K562 (cell line): ENCODE measurements around the gene IREB2. TPM values are rescaled to one million over a fixed set of nuclear protein-coding genes. Genes with fewer than 3 reads are reported as not detected.

ENCODE experiments used
- ATAC-seq: fragments of 200-7000 bp; cut with Tn5 transposase; 3 replicates; pipeline ENCODE4 v1.9.1; 2020; ENCODE audit warnings: moderate library complexity
- BruUV-seq: library from RNA; stranded (reverse); fragments of 400-500 nt; replicated peaks from 2 replicates; lab custom pipeline; 2021; lab: Mats Ljungman, UMichigan
- CTCF ChIA-PET: fragments of 300-600 bp; formaldehyde crosslinking; extraction: SDS; loops from one replicate; lab custom pipeline; 2021; ENCODE audit warnings: low intra/inter-chr PET ratio; lab: Yijun Ruan, JAX
- POLR2A ChIA-PET: fragments of 300-600, 350-650 bp; sonication (Branson Sonifier 250); formaldehyde crosslinking; extraction: SDS; loops from one replicate; lab custom pipeline; 2021; ENCODE audit warnings: antibody characterized with exemption, inconsistent platforms; lab: Yijun Ruan, JAX
- DNase-seq, 4 experiments: peaks; one replicate each; pipeline versions ENCODE4 v3.0.0 to v3.0.0-alpha.2; 2011 to 2018; ENCODE audit warnings: low spot score in 3 of 4, mixed read lengths in 3 of 4; ENCODE audit errors: extremely low read depth in 1 of 4
- FAIRE-seq: peaks from 2 replicates; lab custom pipeline; 2011; peaks lifted over from hg19 to GRCh38; lab: Jason Lieb, UNC
- H2AFZ ChIP-seq: 2 replicates; pipeline ENCODE4 v1.6.0; 2011; ENCODE audit warnings: low read depth, low read length, control low read depth, inconsistent platforms
- H3K27ac ChIP-seq: fragments of 200-600 bp; 3 replicates; pipeline ENCODE4 v1.8.0; 2011; ENCODE audit warnings: low read depth, mild to moderate bottlenecking, control low read depth, inconsistent platforms, low read length, moderate library complexity, mixed read lengths; ENCODE audit errors: extremely low read depth
- H3K27me3 ChIP-seq, 2 experiments: fragments of 300-600 bp in 1 of 2; 2 replicates in 1 of 2; 3 replicates in 1 of 2; pipeline versions ENCODE4 v1.6.0 to v1.8.0; 2011; ENCODE audit warnings: inconsistent platforms in 2 of 2, low read length in 2 of 2, mild to moderate bottlenecking in 1 of 2, mixed read lengths in 1 of 2, moderate library complexity in 1 of 2; ENCODE audit not compliant: control insufficient read depth in 2 of 2, insufficient read depth in 2 of 2
- H3K36me3 ChIP-seq: fragments of 300-600 bp; 3 replicates; pipeline ENCODE4 v1.8.0; 2011; ENCODE audit warnings: mild to moderate bottlenecking, low read length, inconsistent platforms; ENCODE audit not compliant: control insufficient read depth, insufficient read depth
- H3K4me1 ChIP-seq, 2 experiments: fragments of 200-600 bp in 1 of 2; replicated peaks in 1 of 2; 2 replicates in 1 of 2; 3 replicates in 1 of 2; pipeline versions ENCODE4 v1.5.1 to v1.8.0; 2011; ENCODE audit warnings: inconsistent platforms in 2 of 2, low read length in 2 of 2, mild to moderate bottlenecking in 1 of 2, mixed read lengths in 1 of 2, moderate library complexity in 1 of 2; ENCODE audit not compliant: control insufficient read depth in 2 of 2, insufficient read depth in 2 of 2
- H3K4me2 ChIP-seq: 2 replicates; pipeline ENCODE4 v1.6.1; 2011; ENCODE audit warnings: low read length, control low read depth, inconsistent platforms, mixed read lengths; ENCODE audit not compliant: insufficient read depth
- H3K4me3 ChIP-seq: fragments of 200-600 bp; sonication (generic), shearing (Covaris generic); 2 replicates; pipeline ENCODE4 v1.5.1; 2016; ENCODE audit warnings: control low read depth, inconsistent platforms
- H3K79me2 ChIP-seq: fragments of 200-600 bp; 3 replicates; pipeline ENCODE4 v1.8.0; 2011; ENCODE audit warnings: low read length, inconsistent platforms; ENCODE audit not compliant: control insufficient read depth, insufficient read depth
- H3K9ac ChIP-seq, 2 experiments: 2 replicates each; pipeline versions ENCODE4 v1.6.0 to v1.6.1; 2011; ENCODE audit warnings: low read depth in 2 of 2, low read length in 2 of 2, control low read depth in 1 of 2, inconsistent platforms in 1 of 2, mild to moderate bottlenecking in 1 of 2, mixed read lengths in 1 of 2; ENCODE audit not compliant: insufficient read depth in 1 of 2
- H3K9me1 ChIP-seq: one replicate; pipeline ENCODE4 v1.6.0; 2011; ENCODE audit warnings: inconsistent platforms, mild to moderate bottlenecking, low read length, moderate library complexity; ENCODE audit not compliant: control insufficient read depth, insufficient read depth
- H3K9me3 ChIP-seq: replicated peaks from 2 replicates; pipeline ENCODE4 v1.5.1; 2011; ENCODE audit warnings: low read depth, low read length, inconsistent platforms; ENCODE audit not compliant: control insufficient read depth, insufficient read depth
- H4K20me1 ChIP-seq: replicated peaks from 2 replicates; pipeline ENCODE4 v1.6.1; 2011; ENCODE audit warnings: low read length, inconsistent platforms, mixed read lengths; ENCODE audit not compliant: control insufficient read depth, insufficient read depth
- BRCA1 ChIP-seq, 2 experiments: fragments of 450-650 bp in 1 of 2; sonication (generic) in 1 of 2; formaldehyde crosslinking in 1 of 2; IDR thresholded peaks; 2 replicates each; pipeline versions ENCODE4 v1.5.0 to v1.6.1; 2017 to 2020; ENCODE audit warnings: mild to moderate bottlenecking in 1 of 2, missing genetic modification reagents in 1 of 2
- CEBPB ChIP-seq: fragments of 450-650 bp; IDR thresholded peaks from 2 replicates; pipeline ENCODE4 v1.6.1; 2016; ENCODE audit warnings: missing genetic modification characterization, missing compliant biosample characterization
- ESRRB ChIP-seq: fragments of 250-450 bp; sonication (Bioruptor Pico); IDR thresholded peaks from 2 replicates; pipeline ENCODE4 v1.5.0; 2020; ENCODE audit warnings: mild to moderate bottlenecking, moderate library complexity, borderline replicate concordance
- KDM2B ChIP-seq: fragments of 250-450 bp; sonication (Bioruptor Pico); IDR thresholded peaks from 2 replicates; pipeline ENCODE4 v1.8.0; 2021; ENCODE audit warnings: mild to moderate bottlenecking, moderate library complexity
- MEF2D ChIP-seq: conservative IDR thresholded peaks from 2 replicates; pipeline ENCODE4 v1.6.1; 2016; ENCODE audit warnings: low read depth, missing genetic modification characterization, missing compliant biosample characterization
- NFIX ChIP-seq: fragments of 250-450 bp; sonication (Bioruptor Pico); IDR thresholded peaks from 2 replicates; pipeline ENCODE4 v1.4.0; 2020; ENCODE audit warnings: low read depth, mild to moderate bottlenecking, moderate library complexity
- POU5F1 ChIP-seq: fragments of 150-350 bp; IDR thresholded peaks from 2 replicates; pipeline ENCODE4 v1.6.1; 2014; ENCODE audit warnings: borderline replicate concordance, low read length, low read depth, mild to moderate bottlenecking; ENCODE audit not compliant: partially characterized antibody
- UBTF ChIP-seq, 2 experiments: IDR thresholded peaks; 2 replicates each; pipeline ENCODE4 v1.6.1; 2012; ENCODE audit warnings: improper control_type of control experiment in 2 of 2, low read depth in 2 of 2, low read length in 2 of 2, borderline replicate concordance in 1 of 2
- XRCC5 ChIP-seq: fragments of 200-400 bp; formaldehyde crosslinking; IDR thresholded peaks from 2 replicates; pipeline ENCODE4 v1.6.1; 2017; ENCODE audit warnings: low read depth, mild to moderate bottlenecking, low read length
- ZBTB2 ChIP-seq: fragments of 450-650 bp; IDR thresholded peaks from 2 replicates; pipeline ENCODE4 v1.6.1; 2016; ENCODE audit warnings: antibody characterized with exemption
- ZNF311 ChIP-seq: fragments of 250-450 bp; sonication (Bioruptor Pico); IDR thresholded peaks from 2 replicates; pipeline ENCODE4 v1.4.0; 2020; ENCODE audit warnings: mild to moderate bottlenecking, moderate library complexity
- ZNF354B ChIP-seq: fragments of 250-450 bp; sonication (Bioruptor Pico); IDR thresholded peaks from 2 replicates; pipeline ENCODE4 v1.4.0; 2020
- ZNF449 ChIP-seq: fragments of 250-450 bp; sonication (Bioruptor Pico); IDR thresholded peaks from 2 replicates; pipeline ENCODE4 v1.8.0; 2022; ENCODE audit warnings: moderate library complexity, mild to moderate bottlenecking, inconsistent platforms
- ZNF507 ChIP-seq: conservative IDR thresholded peaks from 2 replicates; pipeline ENCODE4 v1.6.1; 2017; ENCODE audit warnings: missing genetic modification characterization, missing compliant biosample characterization
- WGBS: fragments of 100-300 bp; shearing (Covaris generic); methylation state at CpG from one replicate; pipeline ENCODE4 v1.1.6; 2016; ENCODE audit warnings: low coverage, mixed read lengths; ENCODE audit not compliant: insufficient coverage; ENCODE audit errors: missing lambda C conversion rate; 5-methylcytosine and 5-hydroxymethylcytosine counted together
- in situ Hi-C: fragments of 300-500 bp; cut with MboI; formaldehyde crosslinking; loops from 4 replicates; pipeline ENCODE4 v1.15.0; 2018; ENCODE audit warnings: inconsistent platforms, mixed read lengths
- intact Hi-C: fragments of 100-400 bp; cut with micrococcal nuclease; formaldehyde crosslinking; loops from 2 replicates; pipeline ENCODE4 v1.14.2; 2022
- polyA plus RNA-seq, 8 experiments: library from polyadenylated mRNA; depleted of rRNA in 4 of 8; stranded (reverse) in 5 of 8; unstranded in 3 of 8; fragments of >200 nt; fragmentation: Nextera tagmentation in 2 of 8; fragmentation: Illumina TruSeq in 1 of 8; extraction: Ambion mirVana in 2 of 8; extraction: Trizol in 1 of 8; gene quantifications; 2 replicates each; pipeline versions ENCODE4 v1.2.1 to v1.2.3, GENCODE V29; 2011 to 2014; ENCODE audit warnings: inconsistent platforms in 1 of 8, missing spikeins in 1 of 8
- total RNA-seq, 7 experiments: library from RNA; depleted of rRNA in 6 of 7; stranded (reverse); fragments of >200 nt in 6 of 7; fragmentation: Illumina TruSeq in 2 of 7; extraction: Trizol in 2 of 7; gene quantifications; 2 replicates each; pipeline versions ENCODE4 v1.2.1 to v1.2.3, GENCODE V29; 2011 to 2021; ENCODE audit warnings: low replicate concordance in 1 of 7
- TF ChIP-seq, protein P1 (sequence below): IDR thresholded peaks from 3 replicates; pipeline ENCODE4 v1.6.1; 2011; ENCODE audit warnings: borderline replicate concordance, mild to moderate bottlenecking; ENCODE audit not compliant: insufficient read length, insufficient read depth

Gene IREB2
- total and polyA plus RNA-seq, 9 of the 15 experiments (the other 6 are each of a cell fraction or from before 2014, with no cell fraction given) = 16.8 to 61.7 (median 34.0) TPM

DNA sequence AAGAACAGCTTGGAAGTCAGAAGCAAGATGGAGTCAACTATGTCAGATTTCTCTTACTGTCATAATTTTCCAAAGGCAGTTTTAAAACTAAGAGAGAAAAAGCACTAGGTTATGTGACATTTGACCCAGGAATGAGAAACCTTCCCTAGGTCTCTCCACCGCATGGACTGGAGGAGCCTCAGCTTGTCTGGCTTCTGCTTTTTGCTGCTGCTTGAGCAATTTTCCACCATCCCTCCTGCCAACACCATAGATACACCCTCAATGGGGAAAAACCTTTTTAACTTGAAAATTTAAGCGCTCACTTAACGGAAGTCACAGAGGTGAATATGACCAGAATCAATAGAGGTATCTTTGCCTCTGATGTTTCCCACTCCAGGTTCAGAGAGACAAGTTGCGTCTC, 17.8 kb upstream of the IREB2 start:
- H3K9ac ChIP-seq = no peak overlapping the region
- TF ChIP-seq XRCC5 (no peak), ZNF311 (no peak), POU5F1 (no peak), UBTF (IDR thresholded peaks at IDR 0.05; ENCODE audit: borderline replicate concordance in 1 of 2, low read depth in 2 of 2, low read length in 2 of 2) (no peak), ZBTB2 (no peak), NFIX (CRISPR knock-in tag) (no peak), CEBPB (tag) (no peak), ZNF449 (CRISPR knock-in tag) (no peak), BRCA1 (IDR thresholded peaks at IDR 0.05) (no peak), BRCA1 (CRISPR knock-in tag; IDR thresholded peaks at IDR 0.05) (no peak), ESRRB (CRISPR knock-in tag) (no peak), MEF2D (tag) (no peak), ZNF507 (no peak), ZNF354B (CRISPR knock-in tag) (no peak), KDM2B (CRISPR knock-in tag) (no peak)
- TF ChIP-seq, protein P1, sequence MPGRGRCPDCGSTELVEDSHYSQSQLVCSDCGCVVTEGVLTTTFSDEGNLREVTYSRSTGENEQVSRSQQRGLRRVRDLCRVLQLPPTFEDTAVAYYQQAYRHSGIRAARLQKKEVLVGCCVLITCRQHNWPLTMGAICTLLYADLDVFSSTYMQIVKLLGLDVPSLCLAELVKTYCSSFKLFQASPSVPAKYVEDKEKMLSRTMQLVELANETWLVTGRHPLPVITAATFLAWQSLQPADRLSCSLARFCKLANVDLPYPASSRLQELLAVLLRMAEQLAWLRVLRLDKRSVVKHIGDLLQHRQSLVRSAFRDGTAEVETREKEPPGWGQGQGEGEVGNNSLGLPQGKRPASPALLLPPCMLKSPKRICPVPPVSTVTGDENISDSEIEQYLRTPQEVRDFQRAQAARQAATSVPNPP = no peak
- CTCF ChIA-PET = no interaction called here
- H3K4me3 ChIP-seq = no peak overlapping the region
- no peak overlapping the region for H2AFZ ChIP-seq
- H3K27me3 ChIP-seq = peaks cover 0 to 6% of the 10 kb centered on the region in 2 experiments; a peak in 3 of 5 replicates
- no peak overlapping the region for H3K4me2 ChIP-seq
- H3K27ac ChIP-seq = no peak overlapping the region
- WGBS = 11% methylated on average over 4 of the region's 4 CpGs
- no peak for ATAC-seq
- H3K4me1 ChIP-seq = no peaks in the 10 kb centered on the region; a peak in 1 of 5 replicates
- intact Hi-C loops = no loop called here
- no TSS peak for BruUV-seq
- H3K79me2 ChIP-seq = no peaks in the 10 kb centered on the region
- no peaks in the 10 kb centered on the region; the same call in 1 of the 2 replicates for H4K20me1 ChIP-seq
- no peaks in the 10 kb centered on the region for H3K9me1 ChIP-seq
- no peak for DNase-seq
- no peak for FAIRE-seq
- no peaks in the 10 kb centered on the region for H3K36me3 ChIP-seq
- POLR2A ChIA-PET = interaction anchor here (0.6 to 0.9 kb wide), 3 partner anchors 9 to 335 kb away, joined by 3 to 5 read pairs (median 4); no protein-coding TSS in a partner anchor
- no peaks in the 10 kb centered on the region for H3K9me3 ChIP-seq
- in situ Hi-C loops = no loop called here
